ENCODE results near the gene GRID1.

The GRID1 gene

GRCh38 chr10:86291616-86292340 lies 74.8 kb downstream of the GRID1 start:
- peak in 1 of 4 experiments; percentile 20 for DNase-seq

DNA sequence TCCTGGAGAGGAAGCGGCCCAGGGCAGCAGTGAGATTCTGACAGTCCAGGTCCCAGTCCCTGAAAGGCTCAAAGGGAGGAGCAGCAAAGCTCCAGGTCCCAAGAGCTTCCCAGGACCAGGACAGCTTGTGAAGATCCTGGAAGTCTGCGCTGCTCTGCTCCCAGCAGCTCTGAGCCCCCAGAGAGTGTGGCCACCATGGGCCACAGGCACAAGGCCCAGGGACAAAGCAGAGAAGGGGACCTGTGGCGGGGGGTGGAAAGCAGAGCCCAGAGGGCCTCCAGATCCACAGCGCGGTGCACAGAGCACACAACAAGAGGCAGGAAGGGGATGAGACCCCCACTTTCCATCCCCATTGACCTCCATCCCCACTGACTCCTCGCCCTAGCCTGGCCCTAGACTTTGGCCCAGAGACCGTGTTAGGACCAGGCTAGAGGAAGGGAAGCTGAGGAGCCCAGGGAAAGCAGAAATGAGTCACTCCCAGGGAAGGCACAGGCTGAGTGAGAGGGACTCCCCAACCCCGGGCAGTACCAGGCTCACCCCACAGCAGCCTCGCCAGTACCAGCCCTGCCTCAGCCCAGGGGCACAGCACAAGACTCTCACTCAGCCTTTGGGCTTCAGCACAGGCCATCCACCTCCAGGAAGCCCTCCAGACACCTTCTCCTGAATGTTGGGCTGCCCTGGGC lies 75.5 kb downstream of the GRID1 start:
- DNase-seq: peak in 1 of 4 experiments; percentile 22

- no peak for DNase-seq
These were observed 77.1 kb downstream of the GRID1 start for GRCh38 chr10:86289577-86289868.

DNA sequence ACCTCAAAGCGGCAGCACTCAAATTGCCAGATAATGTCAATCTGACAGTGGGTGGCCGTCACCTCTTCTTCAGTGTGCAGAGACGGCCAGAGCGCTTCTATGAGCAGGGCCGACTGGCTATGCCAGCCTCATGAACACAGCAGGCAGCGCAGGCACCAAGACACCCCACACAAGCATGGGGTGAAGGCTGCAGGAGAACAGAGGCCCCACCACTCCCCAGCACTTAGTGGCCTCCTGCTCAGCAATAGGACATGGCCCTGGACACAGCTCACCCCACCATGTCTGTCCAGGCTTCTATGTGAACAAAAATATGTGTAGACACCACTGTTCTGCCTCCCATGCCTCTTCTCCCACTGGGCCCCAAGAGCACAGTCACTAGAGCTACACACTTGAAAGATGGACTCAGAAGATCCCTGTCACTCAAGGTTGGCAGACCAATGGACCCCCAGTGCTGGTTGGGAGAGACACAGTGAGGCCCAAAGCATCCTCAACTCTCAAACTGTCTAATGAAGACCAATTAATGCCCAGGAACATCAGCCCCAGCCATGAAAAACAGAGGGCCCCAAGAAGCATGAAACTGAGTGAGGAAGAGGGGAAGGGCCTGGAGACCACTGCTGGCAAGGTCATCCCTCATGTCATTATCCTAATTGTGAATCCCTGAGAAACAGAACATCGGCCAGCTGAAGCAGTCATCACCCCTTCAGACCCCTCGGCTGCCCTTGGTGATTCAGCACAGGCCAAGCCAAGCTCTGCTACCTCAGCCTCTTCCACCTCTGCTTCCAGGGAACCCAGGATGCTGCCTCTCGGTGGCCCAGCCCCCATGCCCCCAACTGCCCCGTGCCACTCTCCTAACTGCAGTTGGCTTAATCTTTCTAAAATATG lies 77.7 kb downstream of the GRID1 start:
- no peak for DNase-seq

GRCh38 chr10:86287966-86288579 lies 78.5 kb downstream of the GRID1 start:
- DNase-seq: no peak

DNA sequence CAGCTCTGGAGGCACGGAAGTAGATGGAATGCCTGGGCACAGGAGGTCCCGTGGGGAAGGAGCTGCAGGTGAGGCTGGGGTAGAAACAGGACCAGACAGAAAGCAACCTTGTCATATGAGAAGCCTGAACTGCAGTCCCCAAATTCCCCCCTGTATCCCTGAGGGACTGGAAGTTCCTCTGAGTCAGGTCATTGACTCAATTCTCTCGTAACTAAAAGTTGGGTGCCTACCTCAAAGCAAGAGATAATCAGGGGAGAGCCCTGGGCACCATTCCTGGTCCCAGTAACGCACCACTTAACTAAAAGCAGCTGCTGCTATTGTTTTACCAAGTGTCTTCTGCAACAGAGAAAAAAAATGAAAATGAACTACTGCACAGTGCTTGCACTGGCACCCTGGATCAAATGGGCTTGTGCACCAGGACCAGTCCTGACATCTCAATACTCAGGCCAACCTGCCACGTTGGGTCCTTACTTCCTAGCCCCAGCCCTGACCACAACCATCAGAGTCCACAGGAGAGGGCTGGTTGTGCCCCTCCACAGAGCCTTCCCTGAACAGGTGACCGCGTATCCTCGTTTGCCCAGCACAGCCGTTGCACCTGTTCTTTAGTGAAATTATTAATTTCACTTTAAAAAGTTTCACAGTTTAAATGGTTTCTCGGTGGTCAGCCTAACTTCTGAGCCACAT lies 79.3 kb downstream of the GRID1 start:
- no peak for DNase-seq

DNA sequence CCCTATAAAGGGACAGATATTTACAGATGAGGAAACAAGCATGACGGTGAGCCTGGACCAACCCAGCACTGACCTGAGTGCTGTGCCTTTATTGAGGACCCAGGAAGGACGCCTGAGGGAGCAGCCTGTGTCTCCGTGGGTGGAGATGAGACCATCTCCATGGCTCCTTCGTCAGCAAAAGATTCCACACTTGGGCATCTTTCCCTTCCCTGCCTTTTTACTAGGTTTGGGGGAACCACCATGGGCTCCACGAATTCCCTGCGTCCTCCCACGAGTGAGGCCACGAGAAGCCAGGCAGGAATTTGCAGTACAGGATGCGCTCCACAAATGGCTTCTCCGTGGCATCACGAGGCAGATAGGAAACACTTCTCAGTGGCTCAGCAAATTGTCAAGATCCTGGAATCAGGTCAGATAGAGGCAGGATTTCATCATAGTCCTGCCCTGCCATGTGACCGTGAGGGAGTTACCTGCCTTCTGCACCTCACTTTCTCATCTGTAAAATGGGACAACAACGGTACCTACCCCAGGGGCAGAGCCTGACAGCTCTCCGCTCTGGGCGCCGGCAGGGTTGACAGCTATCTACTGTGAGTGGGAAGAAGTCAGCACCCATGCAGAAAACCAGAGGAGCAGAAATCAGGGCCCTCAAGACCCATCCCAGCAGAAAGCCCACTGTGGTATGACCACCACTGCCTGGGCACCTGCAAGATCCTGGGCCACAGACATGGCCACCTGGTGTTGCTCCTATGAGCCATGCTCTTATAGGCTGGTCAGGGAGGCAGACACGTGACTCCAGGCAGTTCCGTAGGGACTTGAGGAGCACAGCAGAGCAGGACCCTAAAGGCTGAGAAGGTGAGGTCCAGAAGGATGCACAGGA lies 80.1 kb downstream of the GRID1 start:
- no peak for DNase-seq

DNA sequence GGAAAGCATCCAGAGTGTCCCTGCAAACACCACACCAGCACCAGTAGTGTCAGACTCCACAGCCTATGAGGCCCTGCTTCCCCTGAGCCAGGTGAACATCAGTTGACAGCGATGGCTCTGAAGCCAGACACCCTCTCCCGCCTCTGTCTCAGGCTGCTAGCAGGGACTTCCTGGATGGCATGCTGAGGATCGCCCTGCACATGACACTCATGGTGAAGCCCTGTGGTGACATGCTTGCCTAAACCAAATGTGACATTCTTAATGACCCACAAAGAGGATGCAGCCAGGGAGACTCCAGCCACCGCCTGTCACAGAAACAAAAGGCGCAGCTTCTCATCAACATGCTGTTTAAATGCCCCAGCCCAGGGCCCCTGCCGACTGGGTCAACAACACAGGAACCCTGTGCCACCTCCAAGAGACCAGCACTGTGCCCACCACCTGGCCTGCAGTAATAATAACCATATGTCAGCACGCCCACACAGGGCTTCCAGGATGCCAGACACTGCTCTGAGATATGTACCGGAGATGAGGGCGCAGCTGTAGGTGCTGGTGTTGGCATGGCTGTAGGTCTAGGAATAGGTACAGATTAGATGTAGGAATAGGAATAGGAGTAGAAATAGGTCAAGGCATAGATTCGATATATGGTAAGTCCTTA lies 81.3 kb downstream of the GRID1 start:
- no peak for DNase-seq

DNA sequence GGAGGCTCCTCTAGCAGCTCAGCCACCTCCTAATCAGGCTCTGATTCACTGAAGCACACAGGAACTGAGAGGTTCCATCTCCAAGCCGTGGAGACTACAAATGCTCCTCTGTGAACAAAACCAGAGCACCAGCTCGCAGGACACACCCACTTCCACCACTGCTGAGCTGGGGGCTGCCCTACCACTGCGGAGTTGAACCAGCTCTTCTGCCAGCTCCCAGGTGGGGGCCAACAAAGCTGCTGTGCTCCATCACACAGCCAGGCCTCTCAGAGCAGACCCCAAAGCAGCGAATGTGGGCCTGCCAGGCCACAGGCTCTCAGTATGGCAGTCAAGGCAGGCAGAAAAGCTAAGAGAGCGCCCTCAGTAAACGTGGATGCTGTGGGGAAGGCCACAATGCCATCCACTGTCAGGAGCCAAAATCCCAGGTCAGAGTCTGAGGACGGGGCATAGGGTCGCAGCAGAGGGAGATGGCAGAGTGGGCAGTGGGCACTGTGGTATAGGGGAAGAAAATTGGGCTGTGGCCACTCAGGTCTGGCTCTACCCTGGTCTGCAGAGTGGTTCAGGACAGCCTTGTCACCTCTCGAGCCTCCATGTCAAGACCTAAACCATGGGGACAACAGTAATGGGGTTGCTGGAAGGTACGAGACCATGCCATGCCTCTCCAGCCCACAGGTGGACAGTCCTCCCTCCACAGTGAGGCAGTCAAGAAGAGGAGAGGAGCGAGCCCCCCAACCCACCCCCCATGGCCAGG lies 82.1 kb downstream of the GRID1 start:
- DNase-seq: no peak

- no peak for DNase-seq
These were observed 82.9 kb downstream of the GRID1 start for GRCh38 chr10:86283466-86284287.

GRCh38 chr10:86282664-86283465 lies 83.7 kb downstream of the GRID1 start:
- DNase-seq: no peak

- DNase-seq: no peak
These were observed 85.2 kb downstream of the GRID1 start for GRCh38 chr10:86281396-86281795.

DNA sequence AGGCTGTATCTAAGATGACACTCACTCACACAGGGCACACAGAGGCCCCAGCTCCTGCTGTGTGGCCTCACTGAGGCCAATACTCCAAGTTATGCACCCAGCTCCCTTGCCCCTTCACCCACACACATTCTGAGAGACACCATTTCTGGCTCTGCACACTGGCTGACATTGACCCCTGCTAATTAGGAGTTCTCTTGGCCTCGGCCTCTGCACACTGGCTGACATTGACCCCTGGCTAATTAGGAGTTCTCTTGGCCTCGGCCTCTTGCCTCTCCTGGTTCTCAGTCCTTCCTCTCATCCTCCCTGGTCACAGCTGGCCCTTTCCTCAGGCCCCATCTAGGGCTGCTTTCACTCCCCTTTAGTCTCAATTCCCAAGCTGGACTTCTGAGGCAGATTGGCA lies 97.3 kb downstream of the GRID1 start:
- DNase-seq: no peak

DNA sequence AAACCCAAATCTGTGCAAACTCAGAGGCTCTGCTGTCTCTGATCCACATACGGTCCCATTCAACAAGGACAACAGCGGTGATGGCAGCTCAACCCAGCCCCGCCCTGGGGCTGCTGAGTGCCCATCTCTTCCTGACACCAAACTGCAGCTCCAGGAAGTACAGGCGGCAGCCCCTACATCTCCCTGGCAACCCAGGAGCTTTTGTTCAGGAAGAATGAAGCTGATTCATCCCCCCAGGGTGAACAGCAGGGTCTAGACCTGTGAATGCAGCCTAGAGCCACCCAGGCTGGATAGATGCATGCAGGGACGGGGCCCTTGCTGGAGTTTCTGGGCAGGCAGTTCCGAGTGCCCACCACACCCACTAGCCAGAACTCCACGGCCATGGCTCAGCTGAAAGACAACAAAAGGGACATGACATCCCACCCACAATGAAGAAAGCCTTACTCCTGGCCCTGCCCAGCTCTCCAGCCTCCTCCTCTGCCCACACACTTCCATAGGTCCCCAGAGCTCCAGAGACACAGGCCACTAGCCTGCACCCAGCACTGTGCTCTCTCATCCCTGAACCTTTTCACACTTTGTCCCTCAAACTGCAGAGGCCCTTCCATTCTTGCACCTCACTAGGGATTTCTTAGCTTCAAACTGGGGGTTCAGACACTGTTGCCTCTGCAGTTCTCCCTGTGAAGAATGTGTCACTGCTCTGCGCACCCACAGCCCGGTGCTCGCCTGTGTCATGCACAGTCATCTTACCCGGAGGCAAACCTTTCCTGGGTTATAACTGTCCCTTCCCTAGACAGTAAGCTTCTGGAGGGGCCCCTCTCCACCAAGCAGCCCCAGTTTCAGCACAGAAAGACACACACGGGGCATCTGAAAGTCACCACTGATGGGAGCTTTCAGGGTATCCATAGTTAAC lies 99.1 kb downstream of the GRID1 start:
- DNase-seq: no peak

DNA sequence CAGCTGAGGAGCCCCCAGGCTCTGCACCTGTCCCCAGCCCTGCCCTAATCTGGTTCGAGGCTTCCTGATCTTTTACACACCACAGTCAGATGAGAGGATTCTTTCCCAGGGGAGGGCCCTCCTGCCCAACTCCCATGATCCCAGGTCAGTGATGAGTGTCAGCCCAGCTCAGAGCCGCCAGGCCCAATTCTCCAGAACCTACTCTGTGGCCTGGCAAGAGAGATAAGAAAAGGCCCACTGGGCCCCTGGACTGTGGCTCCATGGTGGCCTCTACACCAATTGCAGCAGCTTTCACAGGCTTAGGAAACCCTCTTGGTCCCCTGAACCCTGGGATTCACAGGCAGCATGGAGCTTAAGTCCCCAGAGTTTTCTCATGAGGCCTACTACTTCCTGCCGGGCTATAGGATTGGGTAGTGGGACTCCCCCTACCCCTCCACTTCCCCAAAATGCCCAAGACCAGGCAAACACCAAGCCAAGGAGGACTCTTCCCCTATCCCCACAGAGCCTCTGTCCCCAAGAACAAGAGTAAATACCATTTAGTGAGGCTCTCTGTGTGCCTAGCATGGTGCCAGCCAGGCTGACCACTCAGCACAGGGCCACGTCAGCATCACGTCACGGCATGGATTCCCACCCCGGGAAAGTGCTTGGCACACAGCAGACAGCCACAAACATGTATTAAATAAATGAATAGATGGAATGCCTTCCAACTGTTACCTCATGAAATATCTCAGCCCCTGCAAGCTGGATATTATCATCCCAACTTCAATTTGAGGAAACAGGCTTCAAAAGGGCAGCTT lies 100.0 kb downstream of the GRID1 start:
- DNase-seq: peak in 3 of 4 experiments; percentile 34 to 47 (median 40)

DNA sequence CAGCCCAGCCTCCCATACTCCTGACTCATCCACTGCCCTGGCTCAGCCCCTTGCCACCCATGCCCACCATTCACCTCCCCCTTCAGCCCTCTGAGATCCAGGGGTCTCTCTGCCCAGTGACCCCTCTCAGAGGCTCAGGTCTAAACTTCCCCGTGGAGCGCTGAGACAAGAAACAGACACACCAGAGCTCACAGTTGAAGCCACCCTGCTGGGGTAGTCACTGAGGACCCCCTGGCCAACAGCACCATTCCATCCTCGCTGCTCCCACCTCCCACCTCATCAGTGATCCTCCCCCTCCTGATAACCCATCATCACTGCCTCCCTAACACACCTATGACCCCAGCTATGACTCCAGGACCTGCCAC lies 100.7 kb downstream of the GRID1 start:
- no peak for DNase-seq

All from suppressor macrophage (primary cell).